Adrenal gland (tissue), 12 donors: ENCODE measurements around the gene ITPK1. TPM values are rescaled to one million over a fixed set of nuclear protein-coding genes. Genes with fewer than 3 reads are reported as not detected.

Source experiments
- DNase-seq, 7 donors: peaks; one replicate each; pipeline ENCODE4 v3.0.0-alpha.2; 2019 to 2020
- H3K27ac ChIP-seq, 5 donors: fragments of 200-600 bp; sonication (generic) in 4 of 5; 1 replicate in 3 of 5; 2 replicates in 2 of 5; pipeline versions ENCODE4 v1.5.1 to v1.8.0; 2016 to 2020; ENCODE audit warnings: mild to moderate bottlenecking in 1 of 5
- H3K27me3 ChIP-seq: fragments of 200-600 bp; 2 replicates; pipeline ENCODE4 v1.8.0; 2021
- H3K36me3 ChIP-seq, 2 donors: fragments of 200-600 bp; replicated peaks in 1 of 2; 1 replicate in 1 of 2; 2 replicates in 1 of 2; pipeline versions ENCODE4 v1.5.1 to v1.8.0; 2018 to 2022
- H3K4me1 ChIP-seq, 2 donors: fragments of 200-600 bp; replicated peaks in 1 of 2; 1 replicate in 1 of 2; 2 replicates in 1 of 2; pipeline versions ENCODE4 v1.5.1 to v1.8.0; 2018 to 2021
- H3K4me3 ChIP-seq, 4 donors: fragments of 200-600 bp; sonication (generic) in 3 of 4; one replicate each; pipeline ENCODE4 v1.5.1; 2016 to 2018
- H3K9me3 ChIP-seq, 3 donors: fragments of 200-600 bp; sonication (generic) in 1 of 3; replicated peaks in 1 of 3; 1 replicate in 2 of 3; 2 replicates in 1 of 3; pipeline versions ENCODE4 v1.5.1 to v1.8.0; 2016 to 2021
- CTCF ChIP-seq, 6 experiments: fragments of 450-650 bp in 4 of 6; fragments of 200-600 bp in 2 of 6; sonication (generic) in 1 of 6; IDR thresholded peaks; 1 replicate in 5 of 6; 2 replicates in 1 of 6; pipeline versions ENCODE4 v1.5.1 to v1.8.0; 2016 to 2021; ENCODE audit warnings: antibody characterized with exemption in 6 of 6, mild to moderate bottlenecking in 2 of 6, moderate library complexity in 1 of 6
- POLR2A ChIP-seq, 2 donors: fragments of 450-650 bp; IDR thresholded peaks; one replicate each; pipeline ENCODE4 v1.6.1; 2017; ENCODE audit warnings: antibody characterized with exemption in 2 of 2, mild to moderate bottlenecking in 2 of 2, moderate library complexity in 1 of 2
- WGBS, 4 donors: extraction: QIAGEN DNeasy Blood & Tissue Kit in 2 of 4; methylation state at CpG; one replicate each; pipeline versions ENCODE4 v1.1.5 to v1.1.7; 2013 to 2017; 5-methylcytosine and 5-hydroxymethylcytosine counted together
- intact Hi-C, 2 donors: fragments of 100-400 bp; cut with DNase I; formaldehyde crosslinking; loops; one replicate each; pipeline versions ENCODE4 v1.14.1 to v1.15.0; 2022 to 2023
- polyA plus RNA-seq, 3 donors: library from polyadenylated mRNA; stranded (reverse); fragments of 200-250 nt in 2 of 3; fragments of 350-450 nt in 1 of 3; fragmentation: Illumina TruSeq in 1 of 3; extraction: RNeasy Lipid Tissue Mini Kit (QIAGEN cat#74804) in 1 of 3; gene quantifications; one replicate each; pipeline ENCODE4 v1.2.3, GENCODE V29; 2013 to 2014
- total RNA-seq, 9 donors: library from RNA; depleted of rRNA in 4 of 9; stranded (reverse); fragments of >200 nt in 4 of 9; fragments of 120-200 nt in 1 of 9; fragmentation: NEBNext Ultra II Directional in 1 of 9; extraction: Animal tissue kit (Norgen Biotek cat#: 25700) in 1 of 9; gene quantifications; one replicate each; pipeline versions ENCODE4 v1.1.0 to v1.2.4, GENCODE V29; 2013 to 2023
- donor health status: healthy with polysubstance abuse.
- donor health status: Bipolar disorder and iron deficiency.
- donor health status: DM: yes; HTN: yes; CAD: no.
- donor health status: DM: no; HTN: no; CAD: no.
- donor health status: DM: no; HTN: no; CAD: no.
- donor health status: DM: yes; HTN: yes; CAD: no.

Gene ITPK1
- total and polyA plus RNA-seq, 12 donors = 28.1 to 182 (median 49.2) TPM

GRCh38 chr14:93095742-93096510, 19.8 kb downstream of the ITPK1 start:
- Histone ChIP-seq H3K9me3 (no peaks in the 10 kb centered on the region), H3K36me3 (no peaks in the 10 kb centered on the region), H3K27me3 (no peaks in the 10 kb centered on the region), H3K4me3 (no peak overlapping the region), H3K27ac (no peak overlapping the region), H3K4me1 (peaks cover 0 to 22% of the 10 kb centered on the region in 2 donors)
- 90 to 94% (median 92%) methylated on average over 13 of the region's 13 CpGs for WGBS, 4 donors
- no peak for TF ChIP-seq POLR2A (IDR thresholded peaks at IDR 0.05)
- no peak for TF ChIP-seq CTCF (IDR thresholded peaks at IDR 0.05)
- no peak for DNase-seq
- intact Hi-C loops = no loop called here

- Histone ChIP-seq H3K9me3 (no peaks in the 10 kb centered on the region), H3K36me3 (no peaks in the 10 kb centered on the region), H3K4me3 (no peak overlapping the region), H3K4me1 (peaks cover 0 to 22% of the 10 kb centered on the region in 2 donors), H3K27me3 (no peaks in the 10 kb centered on the region), H3K27ac (no peak overlapping the region)
- WGBS, 4 donors = 89 to 95% (median 94%) methylated on average over 9 to 20 of the region's 20 CpGs
- no peak for TF ChIP-seq CTCF (IDR thresholded peaks at IDR 0.05)
- DNase-seq = no peak
- intact Hi-C loops = no loop called here
These were observed 21.4 kb downstream of the ITPK1 start for GRCh38 chr14:93094121-93094918.

GRCh38 chr14:93092606-93093556, 22.8 kb downstream of the ITPK1 start:
- Histone ChIP-seq H3K4me3 (no peak overlapping the region), H3K27ac (no peak overlapping the region), H3K36me3 (no peaks in the 10 kb centered on the region), H3K4me1 (peaks cover 0 to 22% of the 10 kb centered on the region in 2 donors), H3K9me3 (no peaks in the 10 kb centered on the region), H3K27me3 (no peaks in the 10 kb centered on the region)
- no peak for DNase-seq
- 86 to 94% (median 92%) methylated on average over 14 to 24 of the region's 24 CpGs for WGBS, 4 donors
- intact Hi-C loops = no loop called here
- TF ChIP-seq POLR2A (IDR thresholded peaks at IDR 0.05) (no peak), CTCF (IDR thresholded peaks at IDR 0.05) (no peak)
